ENCODE results near the gene CNST.
"Not testable (repeated sequence)": the region's sequence is repeated elsewhere in the genome, so short reads cannot be mapped to it uniquely, and the experiment has no call there.

CNST gene

DNA sequence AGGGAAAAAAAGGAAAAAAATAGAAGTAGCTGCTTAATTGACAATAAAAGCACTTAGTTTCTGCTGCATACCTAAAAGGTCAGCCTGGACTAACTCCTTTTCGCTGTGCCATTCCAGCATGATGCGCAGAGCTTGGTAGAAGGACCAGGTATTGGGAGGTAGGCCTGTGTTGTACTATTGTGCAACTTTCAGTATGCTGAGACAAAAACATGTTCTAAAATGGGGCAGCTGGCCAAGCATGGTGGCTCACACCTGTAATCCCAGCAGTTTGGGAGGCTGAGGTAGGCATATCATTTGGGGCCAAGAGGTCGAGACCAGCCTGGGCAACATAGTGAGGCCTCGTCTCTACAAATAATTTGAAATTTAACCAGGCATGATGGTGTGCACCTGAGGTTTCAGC, 142.9 kb downstream of the CNST start:
- DNase-seq (ENCODE audit: low read depth): no peak

DNA sequence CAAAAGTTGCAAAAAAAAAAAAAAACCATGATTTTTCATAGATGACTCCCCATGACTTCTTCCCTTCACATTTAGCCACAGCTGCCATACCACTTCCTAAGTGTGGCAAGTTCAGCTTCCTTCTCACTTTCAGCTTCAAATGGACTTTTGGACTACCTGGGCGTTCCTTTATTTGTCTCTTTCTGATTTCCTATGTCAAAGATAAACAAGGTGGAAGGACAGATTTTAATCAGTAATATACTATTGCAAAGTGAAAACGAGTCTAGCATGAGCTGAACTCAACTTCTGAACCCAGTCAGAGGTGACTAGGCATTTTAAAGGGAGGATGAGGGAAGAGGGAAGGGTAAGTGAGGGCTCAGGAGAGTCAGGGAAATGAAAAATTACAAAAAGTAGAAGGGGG, 143.6 kb downstream of the CNST start:
- no peak for DNase-seq (ENCODE audit: low read depth)

DNA sequence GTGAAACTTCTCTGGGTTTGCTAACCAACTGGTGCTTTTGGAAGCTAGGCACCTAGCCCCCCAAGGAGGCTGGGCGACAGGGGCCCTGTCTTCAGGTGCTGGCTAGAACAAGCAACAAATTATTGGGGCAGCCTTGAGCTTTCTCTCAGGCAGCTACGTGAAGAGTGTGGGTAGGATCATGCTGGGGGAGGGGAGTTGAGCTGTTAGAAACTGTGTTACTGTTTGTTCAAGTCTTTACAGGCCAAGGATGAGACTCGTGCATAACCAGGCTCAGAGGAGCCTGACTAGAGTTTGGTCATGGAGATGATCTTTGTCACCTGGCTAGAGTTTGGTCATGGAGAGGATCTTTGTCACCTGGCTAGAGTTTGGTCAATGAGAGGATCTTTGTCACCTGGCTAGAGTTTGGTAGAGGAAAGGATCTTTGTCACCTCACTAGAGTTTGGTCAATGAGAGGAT, 145.3 kb downstream of the CNST start:
- DNase-seq (ENCODE audit: low read depth): no peak

GRCh38 chr1:246712428-246712827, 146.2 kb downstream of the CNST start:
- DNase-seq (ENCODE audit: low read depth): not testable (repeated sequence)
